Putamen (tissue), 1 donor: ENCODE data around the gene ZC3H4.

Source experiments
- DNase-seq: peaks from one replicate; pipeline ENCODE4 v3.0.0-alpha.2; 2016; ENCODE audit warnings: low spot score

ZC3H4 gene

GRCh38 chr19:47133021-47133471 is 19.5 kb upstream of the ZC3H4 start:
- no peak for DNase-seq

GRCh38 chr19:47132194-47132852 is 18.7 kb upstream of the ZC3H4 start:
- no peak for DNase-seq

GRCh38 chr19:47130589-47131227 is 17.1 kb upstream of the ZC3H4 start, which contains the start of gene SAE1:
TSS of gene SAE1 (plus strand) at chr19:47130835. CDS start at chr19:47130931, 96 bp downstream.
- DNase-seq, result peak; percentile 91

- no peak for DNase-seq
Measured at GRCh38 chr19:47130120-47130588, 16.6 kb upstream of the ZC3H4 start.

GRCh38 chr19:47129579-47129978 is 16.0 kb upstream of the ZC3H4 start:
- no peak for DNase-seq

- no peak for DNase-seq
Measured at GRCh38 chr19:47125669-47125938, 12.0 kb upstream of the ZC3H4 start.

- DNase-seq, result peak; percentile 66
Measured at GRCh38 chr19:47124937-47125668, 11.5 kb upstream of the ZC3H4 start.

GRCh38 chr19:47123406-47123805 is 9.8 kb upstream of the ZC3H4 start:
- DNase-seq, result no peak

GRCh38 chr19:47122359-47123335 is 9.1 kb upstream of the ZC3H4 start:
- DNase-seq, result no peak

- no peak for DNase-seq
Measured at GRCh38 chr19:47120470-47121067, 7.0 kb upstream of the ZC3H4 start.

- DNase-seq, result no peak
Measured at GRCh38 chr19:47113850-47114651, 475 bp upstream of the ZC3H4 start.

- DNase-seq, result peak; percentile 89
Measured at GRCh38 chr19:47112166-47112996, 1.2 kb downstream of the ZC3H4 start.

GRCh38 chr19:47111682-47112165 is 1.9 kb downstream of the ZC3H4 start:
- DNase-seq, result no peak

- peak; percentile 45 for DNase-seq
Measured at GRCh38 chr19:47111006-47111621, 2.5 kb downstream of the ZC3H4 start.

- DNase-seq, result no peak
Measured at GRCh38 chr19:47110521-47111005, 3.0 kb downstream of the ZC3H4 start.

GRCh38 chr19:47109541-47110375 is 3.8 kb downstream of the ZC3H4 start:
- peak; percentile 44 for DNase-seq

GRCh38 chr19:47109177-47109540 is 4.4 kb downstream of the ZC3H4 start:
- no peak for DNase-seq
